SK-MEL-5 (cell line): ENCODE measurements around the gene NXF1. TPM values are rescaled to one million over a fixed set of nuclear protein-coding genes. Genes with fewer than 3 reads are reported as not detected.
A peak's percentile ranks its signal among the peaks of the same experiment; 100 is the strongest.
"Not testable (repeated sequence)": the region's sequence is repeated elsewhere in the genome, so short reads cannot be mapped to it uniquely, and the experiment has no call there.

Experiments used
- DNase-seq: peaks from one replicate; pipeline ENCODE4 v3.0.0-alpha.2; 2016; ENCODE audit warnings: low read depth, low spot score
- in situ Hi-C: cut with HindIII; loops from 2 replicates; pipeline ENCODE4 v1.10.0; 2016; ENCODE audit warnings: low sequenced_read_pairs, high pct_unique_total_duplicates, low pct_unique_long_range_greater_than_20kb
- total RNA-seq: library from RNA; depleted of rRNA; stranded (reverse); fragments of >200 nt; shearing (Covaris generic); gene quantifications from 2 replicates; pipeline ENCODE4 v1.2.3, GENCODE V29; 2014

NXF1 gene
- total RNA-seq, 1 experiment from 2014 or later: 11.4 TPM

DNA sequence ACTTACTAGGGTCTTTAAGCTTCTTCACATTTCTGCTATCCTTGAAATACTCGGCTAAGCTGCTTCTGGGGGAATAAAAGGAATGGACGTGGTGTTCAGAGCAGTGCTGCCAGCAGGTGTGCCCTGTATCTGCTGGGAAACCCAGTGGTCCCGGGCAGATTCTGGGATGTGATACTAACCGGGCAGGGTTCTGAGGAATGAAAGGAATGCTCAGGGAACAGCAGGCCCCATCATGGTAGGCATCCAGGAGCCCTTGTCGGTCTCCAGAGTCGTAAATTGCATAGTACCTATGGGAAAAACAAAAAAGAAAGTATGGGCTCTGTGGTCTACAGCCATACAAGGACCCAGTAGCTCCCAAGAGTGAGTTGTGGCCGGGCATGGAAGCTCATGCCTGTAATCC, 9.0 kb downstream of the NXF1 start:
- in situ Hi-C loops: no loop called here
- DNase-seq: no peak

- in situ Hi-C loops: no loop called here
These were observed 11.0 kb downstream of the NXF1 start for GRCh38 chr11:62794201-62794775.

DNA sequence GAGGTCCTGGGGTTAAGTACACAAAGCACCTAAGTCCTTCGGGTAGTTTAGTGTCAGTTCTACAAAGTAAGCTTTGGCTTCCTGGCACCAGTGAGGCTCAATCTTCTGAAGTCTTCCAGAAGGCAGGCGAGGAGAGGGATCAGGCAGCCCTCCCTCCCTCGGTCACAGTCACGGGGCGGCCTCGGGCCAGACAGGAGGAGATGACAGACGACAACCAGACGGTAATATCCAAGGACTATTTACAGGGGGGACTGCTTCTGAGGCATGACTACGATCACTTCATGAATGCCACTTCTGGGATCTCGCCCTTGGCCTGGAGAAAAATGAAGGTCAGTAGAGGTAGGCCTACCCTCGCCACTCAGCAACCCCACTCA, 13.1 kb downstream of the NXF1 start:
- in situ Hi-C loops: no loop called here
- DNase-seq: no peak

More at GRCh38 chr11:62794201-62794775, 11.0 kb downstream of the NXF1 start:
- DNase-seq: no peak

DNA sequence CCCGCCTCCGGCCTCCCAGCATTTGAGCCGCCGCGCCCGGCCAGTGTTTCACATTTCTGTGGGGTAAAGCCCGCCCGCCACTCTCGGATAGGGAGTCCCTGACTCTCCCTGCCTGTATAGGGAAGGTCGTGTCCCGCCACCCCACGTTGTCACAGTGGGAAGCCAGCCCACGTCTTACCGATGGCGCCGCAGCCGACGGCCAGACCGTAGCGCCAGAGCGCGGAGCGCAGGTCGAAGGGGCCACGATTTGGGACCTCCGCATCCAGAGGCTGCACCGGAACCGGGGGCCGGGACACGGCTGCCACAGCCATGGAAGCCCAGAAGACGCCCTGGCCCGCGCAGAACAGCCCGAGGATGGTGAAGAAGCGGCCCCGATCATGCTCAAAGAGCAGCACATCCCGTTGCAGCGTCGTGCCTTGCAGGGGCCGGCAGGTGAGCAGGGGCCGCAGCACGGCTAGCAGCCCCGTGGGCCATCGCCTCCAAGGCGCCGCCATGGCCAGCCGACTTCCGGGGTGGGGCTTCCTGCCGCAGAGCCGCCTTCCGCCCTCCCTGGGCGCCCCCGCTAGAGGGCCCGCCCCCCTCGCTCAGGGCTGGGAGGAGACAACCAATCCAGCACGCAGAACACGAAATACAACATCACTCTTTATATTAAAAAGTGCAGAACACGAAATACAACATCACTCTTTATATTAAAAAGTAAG, 13.6 kb downstream of the NXF1 start, which contains the start of gene TMEM223:
TMEM223 (minus strand) TSS at position 506 of the 701 bp plus-strand sequence; CDS start at position 494, 12 bp downstream.
- in situ Hi-C loops: no loop called here

GRCh38 chr11:62789576-62789975, 15.7 kb downstream of the NXF1 start:
- in situ Hi-C loops: no loop called here
- no peak for DNase-seq

More for the DNA sequence above, 13.6 kb downstream of the NXF1 start, which contains the start of gene TMEM223:
- DNase-seq: peak; percentile 74

DNA sequence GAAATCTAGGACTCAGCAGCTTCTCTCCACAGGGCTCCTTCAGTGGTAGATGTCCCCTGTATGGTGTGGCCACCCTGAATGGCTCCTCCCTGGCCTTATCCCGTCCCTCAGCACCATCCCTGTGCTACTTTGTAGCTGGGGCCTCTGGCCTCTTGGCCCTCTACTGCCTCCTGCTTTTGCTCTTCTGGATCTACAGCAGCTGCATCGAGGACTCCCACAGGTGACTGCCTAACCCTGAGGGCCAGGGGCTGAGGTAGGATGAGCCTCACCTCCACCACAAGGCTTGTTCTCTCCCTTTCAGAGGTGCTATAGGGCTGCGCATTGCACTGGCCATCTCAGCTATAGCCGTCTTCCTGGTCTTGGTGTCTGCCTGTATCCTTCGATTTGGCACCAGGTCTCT, 16.2 kb downstream of the NXF1 start:
- in situ Hi-C loops: no loop called here
- no peak for DNase-seq

DNA sequence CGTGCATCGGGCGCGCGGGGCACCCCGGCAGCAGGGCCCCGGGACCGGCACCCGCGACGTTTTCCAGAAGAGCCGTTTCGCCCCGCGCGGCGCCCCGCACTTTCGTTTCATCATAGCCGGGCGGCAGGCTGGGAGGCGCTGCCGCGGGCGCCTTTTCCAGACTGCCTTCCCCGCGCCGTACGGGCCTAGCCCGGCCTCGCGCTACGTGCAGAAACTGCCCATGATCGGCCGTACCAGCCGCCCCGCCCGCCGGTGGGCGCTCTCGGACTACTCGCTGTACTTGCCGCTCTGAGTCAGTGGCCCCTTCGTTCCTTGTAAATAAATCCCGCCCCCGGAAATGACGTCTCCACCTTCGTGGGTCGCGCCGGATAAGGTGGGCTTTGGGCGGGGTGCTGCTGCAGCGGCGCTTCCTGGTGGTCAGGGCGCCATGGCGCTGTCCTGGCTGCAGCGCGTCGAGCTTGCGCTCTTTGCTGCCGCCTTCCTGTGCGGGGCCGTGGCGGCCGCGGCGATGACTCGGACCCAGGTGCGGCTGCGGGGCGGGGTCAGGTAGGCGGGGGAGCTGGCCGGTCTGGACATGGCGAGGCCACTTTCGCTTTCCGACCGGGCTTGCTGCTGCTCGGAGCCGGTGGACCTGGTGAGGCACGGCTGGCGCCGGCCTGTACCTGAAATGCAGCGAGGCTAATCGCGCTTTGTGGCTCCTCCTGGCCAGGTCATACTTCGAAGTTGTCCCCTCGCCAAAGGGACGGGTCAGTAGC, 18.1 kb downstream of the NXF1 start, which contains the start of gene TMEM179B:
TMEM179B (plus strand) TSS at position 398 of the 755 bp plus-strand sequence; CDS start at position 428, 30 bp downstream.
- in situ Hi-C loops: no loop called here

GRCh38 chr11:62786318-62787004, 18.8 kb downstream of the NXF1 start:
- in situ Hi-C loops: no loop called here
- peak; percentile 73 for DNase-seq

More for the DNA sequence above, 18.1 kb downstream of the NXF1 start, which contains the start of gene TMEM179B:
- peak; percentile 94 for DNase-seq

- no peak for DNase-seq
- in situ Hi-C loops: no loop called here
These were observed 22.5 kb downstream of the NXF1 start for GRCh38 chr11:62782753-62783152.

DNA sequence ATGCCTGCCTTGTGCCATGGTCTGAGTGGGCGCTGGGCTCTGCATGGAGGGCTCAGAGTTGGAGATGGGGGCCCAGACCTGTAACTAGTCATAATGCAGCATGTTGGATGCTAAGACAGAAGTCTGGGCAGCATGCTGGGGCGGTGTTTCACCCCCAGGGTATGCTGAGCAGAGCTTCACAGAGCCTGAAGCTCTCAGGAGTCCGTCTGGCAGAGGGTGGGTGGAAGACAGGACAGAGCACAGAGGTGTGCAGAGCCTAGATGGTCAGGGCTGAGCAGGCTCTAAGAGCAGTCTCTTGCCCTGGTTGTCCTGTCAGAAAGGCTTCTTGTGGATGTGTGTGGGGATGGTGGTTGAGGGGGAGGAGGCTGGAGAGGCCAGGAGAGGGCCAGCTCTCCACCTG, 26.8 kb downstream of the NXF1 start:
- DNase-seq: no peak
- in situ Hi-C loops: no loop called here

DNA sequence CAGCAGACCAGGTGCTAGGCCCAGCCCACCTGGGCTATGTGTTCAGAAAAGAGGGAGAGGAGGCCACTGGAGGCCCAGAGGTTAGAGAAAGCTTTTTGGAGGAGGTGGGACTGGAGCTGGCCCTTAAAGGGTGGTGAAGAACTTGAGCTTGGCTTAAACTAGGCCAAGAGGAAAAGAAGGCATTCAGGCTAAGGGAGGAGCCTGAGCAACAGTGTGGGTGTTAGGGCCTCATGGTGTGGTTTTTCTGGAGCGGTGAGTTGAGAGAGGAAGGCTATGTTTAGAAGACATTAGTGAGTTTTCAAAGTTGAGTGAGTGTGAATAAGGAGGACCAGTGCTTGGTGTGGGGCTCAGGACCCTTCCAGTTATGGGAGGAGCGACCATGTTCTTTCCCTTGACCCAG, 27.9 kb downstream of the NXF1 start:
- in situ Hi-C loops: no loop called here
- DNase-seq: no peak

GRCh38 chr11:62775646-62776045, 29.6 kb downstream of the NXF1 start:
- in situ Hi-C loops: no loop called here
- no peak for DNase-seq

GRCh38 chr11:62774407-62774806, 30.8 kb downstream of the NXF1 start:
- in situ Hi-C loops: no loop called here
- no peak for DNase-seq

- DNase-seq: peak; percentile 96
- in situ Hi-C loops: no loop called here
These were observed 33.9 kb downstream of the NXF1 start, which contains the start of gene TAF6L for GRCh38 chr11:62771144-62772021. Gene TAF6L, plus strand, starts transcription at chr11:62771396. Its CDS starts 4,388 bp downstream, at chr11:62775784.

DNA sequence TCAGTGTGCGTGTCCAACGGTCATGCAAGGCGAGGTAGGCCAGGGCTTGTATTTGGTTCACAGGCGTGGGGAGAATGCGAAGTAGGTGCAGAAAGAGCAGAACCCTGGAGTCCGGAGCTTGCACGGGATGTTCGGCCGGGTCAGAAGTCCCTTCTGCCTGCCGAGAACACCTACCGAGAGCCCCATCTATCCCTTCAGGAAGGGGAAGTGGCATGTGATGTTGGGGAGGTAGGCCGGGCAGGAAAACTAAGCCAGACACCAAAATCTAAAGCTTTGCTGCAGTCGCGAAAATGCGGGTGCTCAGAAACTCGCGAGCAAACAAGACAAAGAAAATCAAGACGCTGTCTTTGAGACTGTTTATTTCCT, 34.5 kb downstream of the NXF1 start:
- DNase-seq: no peak
- in situ Hi-C loops: no loop called here

DNA sequence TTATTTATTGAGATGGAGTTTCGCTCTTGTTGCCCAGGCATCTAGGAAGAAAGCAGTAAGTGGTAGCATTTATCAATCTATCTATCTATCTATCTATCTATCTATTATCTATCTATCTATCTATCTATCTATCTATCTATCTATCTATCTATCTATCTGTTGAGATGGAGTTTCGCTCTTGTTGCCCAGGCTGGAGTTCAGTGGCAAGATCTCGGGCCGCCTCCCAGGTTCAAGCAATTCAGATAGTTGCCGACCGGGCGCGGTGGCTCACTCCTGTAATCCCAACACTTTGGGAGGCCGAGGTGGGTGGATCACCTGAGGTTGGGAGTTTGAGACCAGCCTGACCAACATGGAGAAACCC, 44.4 kb downstream of the NXF1 start:
- DNase-seq, in situ Hi-C loops: not testable (repeated sequence)
